SK-N-SH treated with all-trans-retinoic acid at 6 μM for 48 hours (cell line): ENCODE results near the gene NHLRC3.

Source experiments
- ATAC-seq: fragments of 200-7000 bp; cut with Tn5 transposase; 3 replicates; pipeline ENCODE4 v1.9.1; 2020; ENCODE audit warnings: mild to moderate bottlenecking, moderate library complexity
- ARNTL ChIP-seq: fragments of 450-650 bp; formaldehyde crosslinking; IDR thresholded peaks from 2 replicates; pipeline ENCODE4 v1.5.0; 2020; ENCODE audit warnings: low read depth, mild to moderate bottlenecking, moderate library complexity, borderline replicate concordance
- BACH2 ChIP-seq: fragments of 250-450 bp; sonication (Bioruptor Pico); IDR thresholded peaks from 2 replicates; pipeline ENCODE4 v1.9.0; 2021; ENCODE audit warnings: mild to moderate bottlenecking, borderline replicate concordance
- CREB5 ChIP-seq: fragments of 250-450 bp; sonication (Bioruptor Pico); IDR thresholded peaks from 2 replicates; pipeline ENCODE4 v1.5.1; 2020; ENCODE audit warnings: low read depth, mild to moderate bottlenecking, moderate library complexity
- CSRNP3 ChIP-seq: fragments of 250-450 bp; sonication (Bioruptor Pico); IDR thresholded peaks from 2 replicates; pipeline ENCODE4 v1.5.1; 2021; ENCODE audit warnings: mild to moderate bottlenecking, moderate library complexity
- ESRRG ChIP-seq: fragments of 250-450 bp; sonication (Bioruptor Pico); IDR thresholded peaks from 2 replicates; pipeline ENCODE4 v1.6.1; 2021; ENCODE audit warnings: mild to moderate bottlenecking
- GLIS3 ChIP-seq: fragments of 250-450 bp; sonication (Bioruptor Pico); IDR thresholded peaks from 2 replicates; pipeline ENCODE4 v1.5.0; 2020; ENCODE audit warnings: mild to moderate bottlenecking, moderate library complexity
- ISL1 ChIP-seq: fragments of 250-450 bp; sonication (Bioruptor Pico); IDR thresholded peaks from 2 replicates; pipeline ENCODE4 v2.1.2; 2022; ENCODE audit warnings: mild to moderate bottlenecking, moderate library complexity
- OSR1 ChIP-seq: fragments of 250-450 bp; sonication (Bioruptor Pico); IDR thresholded peaks from 2 replicates; pipeline ENCODE4 v1.8.0; 2022; ENCODE audit warnings: moderate library complexity, mild to moderate bottlenecking, inconsistent platforms
- PATZ1 ChIP-seq: fragments of 250-450 bp; sonication (Bioruptor Pico); IDR thresholded peaks from 2 replicates; pipeline ENCODE4 v1.8.0; 2020; ENCODE audit warnings: mild to moderate bottlenecking, moderate library complexity, borderline replicate concordance
- POU6F1 ChIP-seq: fragments of 250-450 bp; sonication (Bioruptor Pico); IDR thresholded peaks from 2 replicates; pipeline ENCODE4 v1.8.0; 2021; ENCODE audit warnings: low read depth, mild to moderate bottlenecking, moderate library complexity, borderline replicate concordance
- PPARA ChIP-seq: fragments of 250-450 bp; sonication (Bioruptor Pico); IDR thresholded peaks from 2 replicates; pipeline ENCODE4 v1.5.0; 2020; ENCODE audit warnings: mild to moderate bottlenecking, borderline replicate concordance
- RARB ChIP-seq: fragments of 250-450 bp; sonication (Bioruptor Pico); IDR thresholded peaks from 2 replicates; pipeline ENCODE4 v1.8.0; 2021; ENCODE audit warnings: mild to moderate bottlenecking, moderate library complexity
- SNAI2 ChIP-seq: fragments of 250-450 bp; sonication (Bioruptor Pico); IDR thresholded peaks from 2 replicates; pipeline ENCODE4 v1.5.0; 2020; ENCODE audit warnings: mild to moderate bottlenecking, moderate library complexity
- TCF4 ChIP-seq: fragments of 250-450 bp; sonication (Bioruptor Pico); IDR thresholded peaks from 2 replicates; pipeline ENCODE4 v1.8.0; 2021; ENCODE audit warnings: mild to moderate bottlenecking, moderate library complexity, borderline replicate concordance
- TOX ChIP-seq: fragments of 250-450 bp; sonication (Bioruptor Pico); IDR thresholded peaks from 2 replicates; pipeline ENCODE4 v1.8.0; 2021; ENCODE audit warnings: mild to moderate bottlenecking, moderate library complexity, borderline replicate concordance
- TSHZ2 ChIP-seq: fragments of 250-450 bp; sonication (Bioruptor Pico); IDR thresholded peaks from 2 replicates; pipeline ENCODE4 v1.5.0; 2020; ENCODE audit warnings: mild to moderate bottlenecking, moderate library complexity
- ZC3H10 ChIP-seq: fragments of 250-450 bp; sonication (Bioruptor Pico); IDR thresholded peaks from 2 replicates; pipeline ENCODE4 v1.5.1; 2021; ENCODE audit warnings: mild to moderate bottlenecking, moderate library complexity
- ZFP30 ChIP-seq: fragments of 450-650 bp; formaldehyde crosslinking; IDR thresholded peaks from 2 replicates; pipeline ENCODE4 v1.5.0; 2022; ENCODE audit warnings: mild to moderate bottlenecking, moderate library complexity
- ZNF565 ChIP-seq: fragments of 450-650 bp; formaldehyde crosslinking; conservative IDR thresholded peaks from 2 replicates; pipeline ENCODE4 v1.5.0; 2020; ENCODE audit warnings: low read depth, mild to moderate bottlenecking, moderate library complexity
- ZNF70 ChIP-seq: fragments of 450-650 bp; formaldehyde crosslinking; IDR thresholded peaks from 2 replicates; pipeline ENCODE4 v1.5.0; 2020; ENCODE audit warnings: mild to moderate bottlenecking, moderate library complexity
- ZNF8 ChIP-seq: fragments of 450-650 bp; formaldehyde crosslinking; IDR thresholded peaks from 2 replicates; pipeline ENCODE4 v1.5.0; 2020; ENCODE audit warnings: mild to moderate bottlenecking, moderate library complexity

Gene NHLRC3

GRCh38 chr13:39020853-39021462 lies 17.3 kb upstream of the NHLRC3 start:
- no peak for ATAC-seq
- TF ChIP-seq CREB5 (no peak), PPARA (CRISPR knock-in tag) (no peak), ZFP30 (CRISPR knock-in tag) (no peak), ZNF565 (CRISPR knock-in tag) (no peak), ARNTL (CRISPR knock-in tag) (no peak), ESRRG (CRISPR knock-in tag) (no peak), TOX (CRISPR knock-in tag) (no peak), OSR1 (CRISPR knock-in tag) (no peak), RARB (CRISPR knock-in tag) (no peak), TSHZ2 (CRISPR knock-in tag) (no peak), SNAI2 (CRISPR knock-in tag) (no peak), TCF4 (CRISPR knock-in tag) (no peak), PATZ1 (no peak)

GRCh38 chr13:39023316-39023715 lies 14.9 kb upstream of the NHLRC3 start:
- ATAC-seq, result no peak
- TF ChIP-seq RARB (CRISPR knock-in tag), result no peak
- no peak for TF ChIP-seq OSR1 (CRISPR knock-in tag)
- TF ChIP-seq SNAI2 (CRISPR knock-in tag), result no peak
- no peak for TF ChIP-seq ZNF70 (CRISPR knock-in tag)
- no peak for TF ChIP-seq GLIS3 (CRISPR knock-in tag)
- TF ChIP-seq CREB5, result no peak
- no peak for TF ChIP-seq TOX (CRISPR knock-in tag)
- TF ChIP-seq TSHZ2 (CRISPR knock-in tag), result no peak
- no peak for TF ChIP-seq ZC3H10

GRCh38 chr13:39023761-39024160 lies 14.5 kb upstream of the NHLRC3 start:
- ATAC-seq, result no peak
- TF ChIP-seq ISL1 (no peak), ESRRG (CRISPR knock-in tag) (no peak), POU6F1 (CRISPR knock-in tag) (no peak), ZNF8 (CRISPR knock-in tag) (no peak), ZFP30 (CRISPR knock-in tag) (no peak), PPARA (CRISPR knock-in tag) (no peak), CSRNP3 (CRISPR knock-in tag) (no peak), CREB5 (no peak), BACH2 (no peak), SNAI2 (CRISPR knock-in tag) (no peak)
